Endothelial cell of umbilical vein (primary cell): Measurements from ENCODE around the gene BAG1. TPM values are rescaled to one million over a fixed set of nuclear protein-coding genes. Genes with fewer than 3 reads are reported as not detected.

ENCODE experiments used
- BruUV-seq: library from RNA; stranded (reverse); fragments of 400-500 nt; replicated peaks from 2 replicates; lab custom pipeline; 2021; lab: Mats Ljungman, UMichigan
- CTCF ChIA-PET: fragments of 300-600, 350-600 bp; sonication (Branson Sonifier 250); formaldehyde crosslinking; loops from one replicate; lab custom pipeline; 2021; ENCODE audit warnings: antibody characterized with exemption, inconsistent platforms; lab: Charles Lee
- POLR2A ChIA-PET: fragments of 300-600, 350-600 bp; sonication (Branson Sonifier 250); formaldehyde crosslinking; loops from one replicate; lab custom pipeline; 2021; ENCODE audit warnings: antibody characterized with exemption, inconsistent platforms; lab: Charles Lee
- DNase-seq: peaks from one replicate; pipeline ENCODE4 v3.0.0-alpha.2; 2011; ENCODE audit warnings: low read depth, low spot score
- FAIRE-seq: peaks from 2 replicates; lab custom pipeline; 2011; peaks lifted over from hg19 to GRCh38; lab: Jason Lieb, UNC
- H2AFZ ChIP-seq: 2 replicates; pipeline ENCODE4 v1.6.0; 2012; ENCODE audit warnings: low read depth, low read length, control low read depth, inconsistent platforms
- H3K27ac ChIP-seq: 2 replicates; pipeline ENCODE4 v1.5.1; 2011; ENCODE audit warnings: low read depth, mild to moderate bottlenecking, control low read depth, low read length, moderate library complexity; ENCODE audit not compliant: insufficient read depth
- H3K27me3 ChIP-seq, 2 experiments: 2 replicates each; pipeline versions ENCODE4 v1.6.0 to v1.6.1; 2011; ENCODE audit warnings: low read length in 2 of 2, mixed read lengths in 1 of 2; ENCODE audit not compliant: control insufficient read depth in 2 of 2, insufficient read depth in 2 of 2
- H3K36me3 ChIP-seq, 2 experiments: 2 replicates in 1 of 2; 3 replicates in 1 of 2; pipeline ENCODE4 v1.5.1; 2011; ENCODE audit warnings: low read length in 2 of 2, mild to moderate bottlenecking in 1 of 2, moderate library complexity in 1 of 2; ENCODE audit not compliant: control insufficient read depth in 2 of 2, insufficient read depth in 2 of 2; ENCODE audit errors: extremely low read depth in 1 of 2
- H3K4me1 ChIP-seq: 3 replicates; pipeline ENCODE4 v1.5.1; 2011; ENCODE audit warnings: mild to moderate bottlenecking, low read length; ENCODE audit not compliant: control insufficient read depth, insufficient read depth; ENCODE audit errors: extremely low read depth
- H3K4me2 ChIP-seq: 2 replicates; pipeline ENCODE4 v1.6.1; 2011; ENCODE audit warnings: low read length, control low read depth, mixed read lengths; ENCODE audit not compliant: insufficient read depth
- H3K4me3 ChIP-seq, 3 experiments: fragments of 200-600 bp in 1 of 3; sonication (generic), shearing (Covaris generic) in 1 of 3; replicated peaks in 1 of 3; 2 replicates each; pipeline ENCODE4 v1.5.1; 2011 to 2016; ENCODE audit warnings: control low read depth in 3 of 3, low read length in 3 of 3, mild to moderate bottlenecking in 2 of 3, inconsistent platforms in 1 of 3, low read depth in 1 of 3, moderate library complexity in 1 of 3; ENCODE audit not compliant: insufficient read depth in 1 of 3
- H3K79me2 ChIP-seq: 2 replicates; pipeline ENCODE4 v1.6.0; 2012; ENCODE audit warnings: low read length, inconsistent platforms; ENCODE audit not compliant: control insufficient read depth, insufficient read depth
- H3K9ac ChIP-seq: replicated peaks from 2 replicates; pipeline ENCODE3; 2011; ENCODE audit warnings: low read length, control low read depth; ENCODE audit not compliant: insufficient read depth; ENCODE audit errors: extremely low read depth
- H3K9me1 ChIP-seq: replicated peaks from 3 replicates; pipeline ENCODE4 v1.6.0; 2011; ENCODE audit warnings: mild to moderate bottlenecking, low read length; ENCODE audit not compliant: control insufficient read depth, insufficient read depth; ENCODE audit errors: extremely low read depth
- H3K9me3 ChIP-seq: replicated peaks from 2 replicates; pipeline ENCODE4 v1.5.1; 2012; ENCODE audit warnings: low read length, inconsistent platforms; ENCODE audit not compliant: control insufficient read depth, insufficient read depth
- H4K20me1 ChIP-seq: replicated peaks from 2 replicates; pipeline ENCODE3; 2011; ENCODE audit warnings: mild to moderate bottlenecking, low read length; ENCODE audit not compliant: control insufficient read depth, insufficient read depth; ENCODE audit errors: extremely low read depth
- CTCF ChIP-seq, 2 donors: IDR thresholded peaks; 1 replicate in 1 of 2; 2 replicates in 1 of 2; pipeline ENCODE4 v1.5.1; 2011; ENCODE audit warnings: low read length in 2 of 2, mild to moderate bottlenecking in 2 of 2, moderate library complexity in 2 of 2, control low read depth in 1 of 2, inconsistent platforms in 1 of 2, low read depth in 1 of 2; ENCODE audit not compliant: insufficient read depth in 1 of 2; ENCODE audit errors: extremely low read depth in 1 of 2
- EZH2 ChIP-seq: IDR thresholded peaks from 2 replicates; pipeline ENCODE4 v1.6.1; 2012; ENCODE audit warnings: borderline replicate concordance, low read depth, mild to moderate bottlenecking, moderate library complexity, low read length, inconsistent platforms; ENCODE audit not compliant: severe bottlenecking
- FOS ChIP-seq: IDR thresholded peaks from 2 replicates; pipeline ENCODE4 v1.6.1; 2011; ENCODE audit warnings: mild to moderate bottlenecking, low read length, moderate library complexity, borderline replicate concordance; ENCODE audit not compliant: insufficient read depth
- GATA2 ChIP-seq: IDR thresholded peaks from 2 replicates; pipeline ENCODE4 v1.7.0; 2011; ENCODE audit warnings: low read depth, mild to moderate bottlenecking, moderate library complexity, mixed read lengths, low read length; ENCODE audit not compliant: insufficient read length, insufficient read depth
- JUN ChIP-seq: IDR thresholded peaks from 2 replicates; pipeline ENCODE4 v1.6.1; 2011; ENCODE audit warnings: borderline replicate concordance, low read depth; ENCODE audit not compliant: insufficient read length, insufficient read depth
- MAX ChIP-seq: IDR thresholded peaks from 2 replicates; pipeline ENCODE4 v1.6.1; 2011; ENCODE audit not compliant: insufficient read depth, insufficient read length
- MYC ChIP-seq: IDR thresholded peaks from one replicate; pipeline ENCODE4 v1.6.1; 2011; ENCODE audit warnings: mild to moderate bottlenecking, low read depth, low read length
- POLR2A ChIP-seq: IDR thresholded peaks from 2 replicates; pipeline ENCODE4 v1.6.1; 2012; ENCODE audit warnings: low read depth, mild to moderate bottlenecking, control low read depth, low read length
- POLR2AphosphoS5 ChIP-seq: IDR thresholded peaks from 2 replicates; pipeline ENCODE4 v1.6.1; 2012; ENCODE audit warnings: low read depth, mild to moderate bottlenecking, control low read depth, low read length, moderate library complexity; ENCODE audit not compliant: insufficient read depth
- dilution Hi-C: fragments of 300-500 bp; cut with MboI; formaldehyde crosslinking; loops from one replicate; pipeline ENCODE4 v1.15.0; 2019; ENCODE audit warnings: low sequenced_read_pairs; ENCODE audit not compliant: extremely low pct_ligation_motif_present
- intact Hi-C: fragments of 100-400 bp; cut with micrococcal nuclease; formaldehyde crosslinking; loops from one replicate; pipeline ENCODE4 v1.10.0; 2022
- polyA plus RNA-seq, 4 experiments: library from polyadenylated mRNA; depleted of rRNA in 3 of 4; stranded (reverse) in 3 of 4; unstranded in 1 of 4; fragments of >200 nt; gene quantifications; 2 replicates each; pipeline versions ENCODE4 v1.2.1 to v1.2.3, GENCODE V29; 2011 to 2012; ENCODE audit warnings: missing spikeins in 1 of 4
- total RNA-seq: library from RNA; stranded (reverse); gene quantifications from 2 replicates; pipeline ENCODE4 v1.2.3, GENCODE V29; 2021

The BAG1 gene
- total and polyA plus RNA-seq, 2 donors (not counting 3 experiments of a cell fraction or from before 2014, with no cell fraction given), result 44.6 to 87.4 TPM

- no peaks in the 10 kb centered on the region for H3K36me3 ChIP-seq
- TF ChIP-seq MYC (no peak), JUN (no peak), CTCF (IDR thresholded peaks at IDR 0.05; ENCODE audit: extremely low read depth in 1 of 2, insufficient read depth in 1 of 2, low read depth in 1 of 2, low read length in 2 of 2) (no peak), POLR2A (no peak), GATA2 (no peak), EZH2 (no peak), POLR2AphosphoS5 (no peak), FOS (no peak), MAX (no peak)
- intact Hi-C loops, result no loop called here
- H4K20me1 ChIP-seq, result no peaks in the 10 kb centered on the region
- no peak overlapping the region for H2AFZ ChIP-seq
- CTCF ChIA-PET, result no interaction called here
- no peak overlapping the region for H3K4me2 ChIP-seq
- H3K79me2 ChIP-seq, result no peaks in the 10 kb centered on the region
- H3K27ac ChIP-seq, result no peak overlapping the region
- peaks cover 5 to 7% of the 10 kb centered on the region in 2 experiments for H3K27me3 ChIP-seq
- no TSS peak for BruUV-seq
- H3K9me1 ChIP-seq, result no peaks in the 10 kb centered on the region
- DNase-seq (no peak), FAIRE-seq (no peak)
- no peak overlapping the region for H3K4me3 ChIP-seq
- no peak overlapping the region for H3K9ac ChIP-seq
- H3K9me3 ChIP-seq, result no peaks in the 10 kb centered on the region
- dilution Hi-C loops, result no loop called here
- H3K4me1 ChIP-seq, result peaks cover 9% of the 10 kb centered on the region
- POLR2A ChIA-PET, result no interaction called here
These were observed 43.0 kb downstream of the BAG1 start for GRCh38 chr9:33221568-33221884.
